OCI-LY3 (cell line): ENCODE results near the gene ADGRD1.

ENCODE experiments used
- H2AFZ ChIP-seq: fragments of 200-600, 300-600 bp; shearing (Covaris generic); 2 replicates; pipeline ENCODE4 v1.6.0; 2014; ENCODE audit warnings: antibody characterized with exemption, low read depth, low read length
- H3K27ac ChIP-seq: fragments of 200-600, 300-600 bp; sonication (generic); 2 replicates; pipeline ENCODE4 v1.5.1; 2014; ENCODE audit warnings: mild to moderate bottlenecking, low read length, moderate library complexity, mixed read lengths
- H3K27me3 ChIP-seq: fragments of 200-600, 300-600 bp; sonication (generic); 2 replicates; pipeline ENCODE4 v1.6.1; 2014; ENCODE audit warnings: low read depth, low read length, mixed read lengths
- H3K36me3 ChIP-seq: fragments of 200-600, 300-600 bp; sonication (generic); replicated peaks from 2 replicates; pipeline ENCODE3; 2014; ENCODE audit warnings: low read depth, low read length, mixed read lengths
- H3K4me1 ChIP-seq: fragments of 300-600, 200-600 bp; sonication (generic); 2 replicates; pipeline ENCODE4 v1.6.1; 2014; ENCODE audit warnings: low read length, mixed read lengths
- H3K4me2 ChIP-seq: fragments of 200-600, 300-600 bp; sonication (generic); 2 replicates; pipeline ENCODE4 v1.6.1; 2014; ENCODE audit warnings: low read length, mixed read lengths
- H3K4me3 ChIP-seq: fragments of 300-600, 200-600 bp; sonication (generic); 2 replicates; pipeline ENCODE4 v1.5.1; 2014; ENCODE audit warnings: antibody characterized with exemption, mild to moderate bottlenecking, low read length, moderate library complexity
- H3K79me2 ChIP-seq: fragments of 300-600, 200-600 bp; shearing (Covaris generic); 2 replicates; pipeline ENCODE4 v1.6.1; 2014; ENCODE audit warnings: mild to moderate bottlenecking, low read length, mixed read lengths
- H3K9ac ChIP-seq: fragments of 300-600, 200-600 bp; shearing (Covaris generic); 2 replicates; pipeline ENCODE4 v1.6.0; 2014; ENCODE audit warnings: mild to moderate bottlenecking, low read length, moderate library complexity
- H3K9me3 ChIP-seq: fragments of 200-600, 300-600 bp; shearing (Covaris generic); 2 replicates; pipeline ENCODE4 v1.6.1; 2014; ENCODE audit warnings: low read length, mixed read lengths; ENCODE audit not compliant: insufficient read depth
- H4K20me1 ChIP-seq: fragments of 200-600, 300-600 bp; sonication (generic); 2 replicates; pipeline ENCODE4 v1.6.1; 2016; ENCODE audit warnings: low read length, mixed read lengths; ENCODE audit not compliant: insufficient read depth
- EZH2phosphoT487 ChIP-seq: fragments of 200-600 bp; shearing (Covaris generic); IDR thresholded peaks from 2 replicates; pipeline ENCODE4 v1.6.1; 2018; ENCODE audit warnings: antibody characterized with exemption, mixed run types, low read depth
- TF ChIP-seq, protein P1 (sequence below): fragments of 200-600, 300-600 bp; sonication (generic); IDR thresholded peaks from 2 replicates; pipeline ENCODE4 v1.5.1; 2014; ENCODE audit warnings: antibody characterized with exemption, low read length, low read depth

The ADGRD1 gene

DNA sequence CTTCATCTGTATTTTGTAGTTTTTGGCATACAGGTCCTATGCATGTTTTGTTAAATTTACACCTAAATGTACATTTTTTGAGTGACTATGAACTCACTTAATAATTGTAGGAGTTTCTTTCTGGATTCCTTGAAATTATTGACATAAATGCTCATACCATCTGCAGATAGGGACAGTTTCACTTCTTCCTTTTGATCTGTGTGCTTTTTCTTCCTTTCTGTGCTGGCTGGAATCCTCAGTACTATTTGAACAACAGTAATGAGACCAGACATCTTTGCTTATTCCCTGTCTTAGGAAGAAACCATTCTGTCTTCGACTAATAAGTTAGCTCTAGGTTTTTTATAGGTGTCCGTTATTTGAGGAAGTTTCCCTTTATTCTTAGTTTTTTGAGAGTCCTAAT lies 110.3 kb downstream of the ADGRD1 start:
- Histone ChIP-seq H3K4me3 (no peak overlapping the region), H3K27me3 (peaks cover 5% of the 10 kb centered on the region; the same call in 1 of the 2 replicates), H4K20me1 (no peaks in the 10 kb centered on the region), H3K9ac (no peak overlapping the region), H3K36me3 (no peaks in the 10 kb centered on the region), H3K79me2 (no peaks in the 10 kb centered on the region), H3K4me1 (peaks cover 12% of the 10 kb centered on the region), H3K27ac (no peak overlapping the region), H2AFZ (no peak overlapping the region), H3K4me2 (no peak overlapping the region), H3K9me3 (no peaks in the 10 kb centered on the region)
- no peak for TF ChIP-seq EZH2phosphoT487

DNA sequence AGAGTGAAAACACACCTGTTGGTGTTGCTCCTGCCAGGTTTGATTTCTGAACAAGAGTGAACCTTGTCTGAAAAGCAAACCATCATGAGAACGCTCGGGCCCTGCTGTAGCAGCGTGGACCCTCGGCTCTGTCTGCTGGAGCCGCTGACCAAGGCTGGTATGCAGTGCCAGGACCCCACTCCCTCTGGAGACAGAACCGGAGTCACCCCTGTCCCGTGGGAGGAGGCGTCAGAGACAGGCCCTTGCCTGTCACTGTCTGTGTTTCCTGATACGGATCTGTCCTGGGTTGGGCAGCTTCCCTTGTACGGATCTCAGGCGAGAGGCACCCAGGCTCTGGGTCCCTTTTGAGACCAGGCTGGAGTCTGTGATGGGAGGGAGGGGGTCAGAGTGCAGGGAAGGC lies 111.6 kb downstream of the ADGRD1 start:
- no peaks in the 10 kb centered on the region for H3K9me3 ChIP-seq
- TF ChIP-seq, protein P1, sequence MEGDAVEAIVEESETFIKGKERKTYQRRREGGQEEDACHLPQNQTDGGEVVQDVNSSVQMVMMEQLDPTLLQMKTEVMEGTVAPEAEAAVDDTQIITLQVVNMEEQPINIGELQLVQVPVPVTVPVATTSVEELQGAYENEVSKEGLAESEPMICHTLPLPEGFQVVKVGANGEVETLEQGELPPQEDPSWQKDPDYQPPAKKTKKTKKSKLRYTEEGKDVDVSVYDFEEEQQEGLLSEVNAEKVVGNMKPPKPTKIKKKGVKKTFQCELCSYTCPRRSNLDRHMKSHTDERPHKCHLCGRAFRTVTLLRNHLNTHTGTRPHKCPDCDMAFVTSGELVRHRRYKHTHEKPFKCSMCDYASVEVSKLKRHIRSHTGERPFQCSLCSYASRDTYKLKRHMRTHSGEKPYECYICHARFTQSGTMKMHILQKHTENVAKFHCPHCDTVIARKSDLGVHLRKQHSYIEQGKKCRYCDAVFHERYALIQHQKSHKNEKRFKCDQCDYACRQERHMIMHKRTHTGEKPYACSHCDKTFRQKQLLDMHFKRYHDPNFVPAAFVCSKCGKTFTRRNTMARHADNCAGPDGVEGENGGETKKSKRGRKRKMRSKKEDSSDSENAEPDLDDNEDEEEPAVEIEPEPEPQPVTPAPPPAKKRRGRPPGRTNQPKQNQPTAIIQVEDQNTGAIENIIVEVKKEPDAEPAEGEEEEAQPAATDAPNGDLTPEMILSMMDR, result no peak
- H3K9ac ChIP-seq, result no peak overlapping the region
- H3K4me2 ChIP-seq, result no peak overlapping the region
- H3K79me2 ChIP-seq, result no peaks in the 10 kb centered on the region
- H3K4me1 ChIP-seq, result peaks cover 12% of the 10 kb centered on the region
- no peak overlapping the region for H2AFZ ChIP-seq
- H3K4me3 ChIP-seq, result no peak overlapping the region
- peaks cover 5% of the 10 kb centered on the region; the same call in 1 of the 2 replicates for H3K27me3 ChIP-seq
- no peak overlapping the region for H3K27ac ChIP-seq
- no peaks in the 10 kb centered on the region for H3K36me3 ChIP-seq
- no peaks in the 10 kb centered on the region for H4K20me1 ChIP-seq

DNA sequence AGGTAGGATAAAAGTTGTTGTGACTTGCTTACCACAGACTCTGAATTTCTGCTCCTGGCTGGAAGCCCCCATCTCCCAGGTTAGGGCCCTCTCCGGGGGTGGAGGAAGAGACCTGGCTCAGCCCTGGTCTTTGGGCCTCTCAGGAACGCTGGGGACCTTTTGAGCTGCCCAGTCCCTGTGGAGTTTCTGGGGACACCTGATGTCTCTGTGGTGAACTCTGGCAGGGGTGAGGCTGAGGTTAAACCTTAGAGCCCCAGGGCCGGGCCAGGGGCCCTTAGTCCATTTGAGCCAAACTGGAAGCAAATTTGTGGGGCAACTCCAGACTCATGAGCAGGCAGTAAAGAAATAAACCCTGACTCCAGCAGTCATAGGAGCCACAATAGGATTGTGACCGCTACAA lies 112.1 kb downstream of the ADGRD1 start:
- Histone ChIP-seq H3K4me3 (no peak overlapping the region), H3K4me1 (peaks cover 12% of the 10 kb centered on the region), H3K9me3 (no peaks in the 10 kb centered on the region), H3K27ac (no peak overlapping the region), H3K4me2 (no peak overlapping the region), H3K27me3 (peaks cover 5% of the 10 kb centered on the region; the same call in 1 of the 2 replicates), H2AFZ (no peak overlapping the region), H3K9ac (no peak overlapping the region), H4K20me1 (no peaks in the 10 kb centered on the region), H3K36me3 (no peaks in the 10 kb centered on the region), H3K79me2 (no peaks in the 10 kb centered on the region)
- TF ChIP-seq, protein P1, result no peak
- TF ChIP-seq EZH2phosphoT487, result no peak

DNA sequence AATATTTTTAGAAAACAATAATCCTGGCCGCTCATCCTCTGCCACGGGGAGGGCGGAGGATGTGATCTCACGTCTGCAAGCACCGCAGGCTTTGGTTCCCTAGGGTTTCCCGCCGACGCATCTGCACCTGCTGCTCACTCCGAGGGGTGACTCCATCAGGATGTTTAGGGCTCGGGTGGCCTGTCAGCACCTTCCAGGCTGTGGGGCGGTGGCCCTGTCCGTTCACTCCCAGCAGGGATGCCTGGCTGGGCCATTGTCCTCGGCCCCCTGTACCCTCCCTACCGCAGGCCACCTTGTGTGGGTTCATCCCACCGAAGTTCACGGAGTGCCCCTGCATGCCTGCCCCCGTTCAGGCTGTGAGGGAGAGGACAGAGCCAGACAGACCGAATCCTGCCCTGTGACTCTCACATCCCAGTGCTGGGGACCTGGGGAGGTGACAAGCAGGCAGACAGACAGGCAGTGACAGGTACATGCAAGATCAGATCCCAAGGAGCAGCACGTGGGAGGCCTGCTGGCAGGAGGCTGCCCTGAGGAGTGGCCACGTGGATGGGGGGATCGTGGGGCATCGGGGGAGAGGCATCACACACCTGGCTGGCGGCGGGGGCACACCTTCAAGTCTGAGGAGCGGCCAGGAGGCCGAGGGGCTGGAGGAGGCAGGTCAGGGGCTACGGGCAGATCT lies 112.6 kb downstream of the ADGRD1 start:
- no peak overlapping the region for H3K27ac ChIP-seq
- H3K4me2 ChIP-seq, result no peak overlapping the region
- no peaks in the 10 kb centered on the region for H3K9me3 ChIP-seq
- no peak overlapping the region for H2AFZ ChIP-seq
- no peaks in the 10 kb centered on the region for H3K36me3 ChIP-seq
- H3K27me3 ChIP-seq, result peaks cover 5% of the 10 kb centered on the region; the same call in 1 of the 2 replicates
- H3K4me3 ChIP-seq, result no peak overlapping the region
- no peaks in the 10 kb centered on the region for H4K20me1 ChIP-seq
- TF ChIP-seq EZH2phosphoT487, result no peak
- TF ChIP-seq, protein P1, result no peak
- peaks cover 12% of the 10 kb centered on the region for H3K4me1 ChIP-seq
- H3K79me2 ChIP-seq, result no peaks in the 10 kb centered on the region
- H3K9ac ChIP-seq, result no peak overlapping the region
